HepG2 (cell line): Measurements from ENCODE around the gene TMEM74B. TPM values are rescaled to one million over a fixed set of nuclear protein-coding genes. Genes with fewer than 3 reads are reported as not detected.

Experiments used
- AHR ChIP-seq: IDR thresholded peaks from 2 replicates; pipeline ENCODE4 v1.6.1; 2018; ENCODE audit warnings: missing genetic modification reagents, missing compliant biosample characterization
- ATF7 ChIP-seq, 2 experiments: fragments of 450-650 bp in 1 of 2; sonication (generic) in 1 of 2; formaldehyde crosslinking in 1 of 2; IDR thresholded peaks; 2 replicates each; pipeline versions ENCODE4 v1.4.0 to v1.6.1; 2016 to 2020; ENCODE audit warnings: antibody characterized with exemption in 1 of 2, mild to moderate bottlenecking in 1 of 2, missing genetic modification reagents in 1 of 2
- CBFB ChIP-seq: sonication (generic); formaldehyde crosslinking; IDR thresholded peaks from 2 replicates; pipeline ENCODE4 v1.4.0; 2020; ENCODE audit warnings: missing genetic modification reagents
- FOXC1 ChIP-seq: sonication (generic); formaldehyde crosslinking; IDR thresholded peaks from 2 replicates; pipeline ENCODE4 v1.8.0; 2022; ENCODE audit warnings: mild to moderate bottlenecking, missing genetic modification reagents, borderline replicate concordance
- HBP1 ChIP-seq: IDR thresholded peaks from 2 replicates; pipeline ENCODE4 v1.6.1; 2016; ENCODE audit warnings: low read depth, control low read depth
- HOMEZ ChIP-seq: IDR thresholded peaks from 2 replicates; pipeline ENCODE4 v1.6.1; 2016; ENCODE audit warnings: low read depth
- MXI1 ChIP-seq: IDR thresholded peaks from 3 replicates; pipeline ENCODE4 v1.6.1; 2012; ENCODE audit warnings: low read depth, low read length, inconsistent platforms, borderline replicate concordance
- SAP130 ChIP-seq: IDR thresholded peaks from 2 replicates; pipeline ENCODE4 v1.6.1; 2016; ENCODE audit warnings: low read depth
- SNRNP70 ChIP-seq: fragments of 200-400 bp; formaldehyde crosslinking; IDR thresholded peaks from 2 replicates; pipeline ENCODE4 v1.6.1; 2017; ENCODE audit warnings: mild to moderate bottlenecking, low read depth, low read length, moderate library complexity
- TAF1 ChIP-seq: sonication (generic); formaldehyde crosslinking; IDR thresholded peaks from 2 replicates; pipeline ENCODE4 v1.4.0; 2020; ENCODE audit warnings: missing genetic modification reagents
- TCF12 ChIP-seq, 2 experiments: fragments of 450-650 bp in 1 of 2; sonication (generic) in 1 of 2; formaldehyde crosslinking in 1 of 2; IDR thresholded peaks; 2 replicates each; pipeline versions ENCODE4 v1.6.1 to v1.8.0; 2017 to 2022; ENCODE audit warnings: antibody characterized with exemption in 1 of 2, mild to moderate bottlenecking in 1 of 2, missing genetic modification reagents in 1 of 2, moderate library complexity in 1 of 2
- ZBTB46 ChIP-seq: sonication (generic); formaldehyde crosslinking; IDR thresholded peaks from 2 replicates; pipeline ENCODE4 v1.4.0; 2020; ENCODE audit warnings: mild to moderate bottlenecking, missing genetic modification reagents, borderline replicate concordance
- ZNF382 ChIP-seq: sonication (generic); formaldehyde crosslinking; IDR thresholded peaks from 2 replicates; pipeline ENCODE4 v1.5.0; 2020; ENCODE audit warnings: missing genetic modification reagents, mild to moderate bottlenecking, borderline replicate concordance
- ZNF460 ChIP-seq: sonication (generic); formaldehyde crosslinking; IDR thresholded peaks from 2 replicates; pipeline ENCODE4 v1.5.1; 2020; ENCODE audit warnings: missing genetic modification reagents, mild to moderate bottlenecking, borderline replicate concordance
- ZNF800 ChIP-seq: sonication (generic); formaldehyde crosslinking; IDR thresholded peaks from 2 replicates; pipeline ENCODE4 v1.4.0; 2020; ENCODE audit warnings: missing genetic modification reagents
- polyA plus RNA-seq, 8 experiments: library from polyadenylated mRNA; depleted of rRNA in 3 of 8; stranded (reverse) in 7 of 8; unstranded in 1 of 8; fragments of >200 nt; fragmentation: Illumina TruSeq in 4 of 8; extraction: Trizol in 4 of 8; gene quantifications; 2 replicates each; pipeline versions ENCODE4 v1.2.1 to v1.2.3, GENCODE V29; 2011 to 2016; ENCODE audit warnings: low read depth in 4 of 8, missing spikeins in 1 of 8, mixed read lengths in 1 of 8; ENCODE audit not compliant: insufficient read depth in 1 of 8
- total RNA-seq, 5 experiments: library from RNA; depleted of rRNA; stranded (reverse); fragments of >200 nt; fragmentation: Illumina TruSeq; extraction: Trizol; gene quantifications; 2 replicates each; pipeline ENCODE4 v1.2.3, GENCODE V29; 2016; ENCODE audit warnings: low read depth in 1 of 5
- TF ChIP-seq, protein P1 (sequence below), 2 experiments: sonication (generic) in 1 of 2; formaldehyde crosslinking in 1 of 2; IDR thresholded peaks; 2 replicates each; pipeline versions ENCODE4 v1.4.0 to v1.6.1; 2016 to 2020; ENCODE audit warnings: borderline replicate concordance in 1 of 2, low read depth in 1 of 2, mild to moderate bottlenecking in 1 of 2, missing genetic modification reagents in 1 of 2

The TMEM74B gene
- total and polyA plus RNA-seq, 2 of the 13 experiments (the other 11 are each of a cell fraction or from before 2014, with no cell fraction given) = 4.7 to 18.4 TPM

GRCh38 chr20:1186367-1186991 lies 1.7 kb upstream of the TMEM74B start (continued):
- TF ChIP-seq ZNF800 (CRISPR knock-in tag) (0 out of 2 replicates have a peak, but pooled peaks have one; percentile 2), AHR (CRISPR knock-in tag) (peak; percentile 75; the same call in 1 of the 2 replicates), SNRNP70 (no peak), TAF1 (CRISPR knock-in tag) (peak; percentile 45), FOXC1 (0 out of 2 replicates have a peak, but pooled peaks have one; percentile 42), MXI1 (0 out of 3 replicates have a peak, but pooled peaks have one; percentile 32), ZBTB46 (CRISPR knock-in tag) (no peak), ZNF382 (CRISPR knock-in tag) (no peak), ATF7 (IDR thresholded peaks at IDR 0.05) (no peak), ATF7 (CRISPR knock-in tag; IDR thresholded peaks at IDR 0.05) (peak; percentile 47; the same call in 1 of the 2 replicates), HOMEZ (0 out of 2 replicates have a peak, but pooled peaks have one; percentile 22), ZNF460 (no peak), TCF12 (IDR thresholded peaks at IDR 0.05) (no peak), TCF12 (CRISPR knock-in tag; IDR thresholded peaks at IDR 0.05) (no peak), SAP130 (CRISPR knock-in tag) (peak; percentile 10; the same call in 1 of the 2 replicates), CBFB (CRISPR knock-in tag) (no peak), HBP1 (CRISPR knock-in tag) (0 out of 2 replicates have a peak, but pooled peaks have one; percentile 19)
- TF ChIP-seq, protein P1, sequence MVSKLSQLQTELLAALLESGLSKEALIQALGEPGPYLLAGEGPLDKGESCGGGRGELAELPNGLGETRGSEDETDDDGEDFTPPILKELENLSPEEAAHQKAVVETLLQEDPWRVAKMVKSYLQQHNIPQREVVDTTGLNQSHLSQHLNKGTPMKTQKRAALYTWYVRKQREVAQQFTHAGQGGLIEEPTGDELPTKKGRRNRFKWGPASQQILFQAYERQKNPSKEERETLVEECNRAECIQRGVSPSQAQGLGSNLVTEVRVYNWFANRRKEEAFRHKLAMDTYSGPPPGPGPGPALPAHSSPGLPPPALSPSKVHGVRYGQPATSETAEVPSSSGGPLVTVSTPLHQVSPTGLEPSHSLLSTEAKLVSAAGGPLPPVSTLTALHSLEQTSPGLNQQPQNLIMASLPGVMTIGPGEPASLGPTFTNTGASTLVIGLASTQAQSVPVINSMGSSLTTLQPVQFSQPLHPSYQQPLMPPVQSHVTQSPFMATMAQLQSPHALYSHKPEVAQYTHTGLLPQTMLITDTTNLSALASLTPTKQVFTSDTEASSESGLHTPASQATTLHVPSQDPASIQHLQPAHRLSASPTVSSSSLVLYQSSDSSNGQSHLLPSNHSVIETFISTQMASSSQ (IDR thresholded peaks at IDR 0.05; ENCODE audit: low read depth) = no peak
- TF ChIP-seq, protein P1 (CRISPR knock-in tag; IDR thresholded peaks at IDR 0.05; ENCODE audit: borderline replicate concordance) = 0 out of 2 replicates have a peak, but pooled peaks have one; percentile 17
